H1 (cell line): ENCODE measurements around the gene SND1. TPM values are rescaled to one million over a fixed set of nuclear protein-coding genes. Genes with fewer than 3 reads are reported as not detected.

ENCODE experiments used
- CTBP2 ChIP-seq: IDR thresholded peaks from 2 replicates; pipeline ENCODE4 v1.7.0; 2011; ENCODE audit warnings: borderline replicate concordance, mild to moderate bottlenecking, moderate library complexity, mixed read lengths, low read length; ENCODE audit not compliant: insufficient read depth, insufficient read length
- EZH2 ChIP-seq: fragments of 200-600 bp; sonication (generic); IDR thresholded peaks from 2 replicates; pipeline ENCODE4 v1.7.1; 2012; ENCODE audit warnings: low read depth, mild to moderate bottlenecking, moderate library complexity, low read length, inconsistent platforms; ENCODE audit not compliant: severe bottlenecking
- POLR2A ChIP-seq, 2 experiments: IDR thresholded peaks; 1 replicate in 1 of 2; 2 replicates in 1 of 2; pipeline ENCODE4 v1.6.1; 2011; ENCODE audit warnings: low read depth in 2 of 2, low read length in 2 of 2, mild to moderate bottlenecking in 2 of 2; ENCODE audit errors: control extremely low read depth in 1 of 2
- SIX5 ChIP-seq: IDR thresholded peaks from 2 replicates; pipeline ENCODE4 v1.6.1; 2011; ENCODE audit warnings: mild to moderate bottlenecking, low read depth, low read length
- TAF1 ChIP-seq: IDR thresholded peaks from 2 replicates; pipeline ENCODE4 v1.6.1; 2011; ENCODE audit warnings: mild to moderate bottlenecking, low read depth, low read length
- polyA plus RNA-seq, 7 experiments: library from polyadenylated mRNA; depleted of rRNA in 3 of 7; stranded (reverse) in 5 of 7; unstranded in 2 of 7; fragments of >200 nt in 5 of 7; fragments of 200-250 nt in 2 of 7; gene quantifications; 1 replicate in 5 of 7; 2 replicates in 1 of 7; 4 replicates in 1 of 7; pipeline versions ENCODE4 v1.2.1 to v1.2.3, GENCODE V29; 2011 to 2013; ENCODE audit warnings: missing spikeins in 2 of 7, mixed read lengths in 2 of 7
- total RNA-seq: library from RNA; stranded (reverse); fragmentation: NEBNext Ultra II Directional; extraction: Animal tissue kit (Norgen Biotek cat#: 25700); gene quantifications from 2 replicates; pipeline ENCODE4 v1.2.1, GENCODE V29; 2021
- TF ChIP-seq, protein P1 (sequence below): fragments of 300-600 bp; sonication (generic); IDR thresholded peaks from 2 replicates; pipeline ENCODE4 v1.7.1; 2012; ENCODE audit warnings: low read length, moderate library complexity, mild to moderate bottlenecking, inconsistent platforms; ENCODE audit not compliant: insufficient replicate concordance

Gene SND1
- total and polyA plus RNA-seq, 2 of the 8 experiments (the other 6 are each of a cell fraction or from before 2014, with no cell fraction given) = 122 to 290 TPM

DNA sequence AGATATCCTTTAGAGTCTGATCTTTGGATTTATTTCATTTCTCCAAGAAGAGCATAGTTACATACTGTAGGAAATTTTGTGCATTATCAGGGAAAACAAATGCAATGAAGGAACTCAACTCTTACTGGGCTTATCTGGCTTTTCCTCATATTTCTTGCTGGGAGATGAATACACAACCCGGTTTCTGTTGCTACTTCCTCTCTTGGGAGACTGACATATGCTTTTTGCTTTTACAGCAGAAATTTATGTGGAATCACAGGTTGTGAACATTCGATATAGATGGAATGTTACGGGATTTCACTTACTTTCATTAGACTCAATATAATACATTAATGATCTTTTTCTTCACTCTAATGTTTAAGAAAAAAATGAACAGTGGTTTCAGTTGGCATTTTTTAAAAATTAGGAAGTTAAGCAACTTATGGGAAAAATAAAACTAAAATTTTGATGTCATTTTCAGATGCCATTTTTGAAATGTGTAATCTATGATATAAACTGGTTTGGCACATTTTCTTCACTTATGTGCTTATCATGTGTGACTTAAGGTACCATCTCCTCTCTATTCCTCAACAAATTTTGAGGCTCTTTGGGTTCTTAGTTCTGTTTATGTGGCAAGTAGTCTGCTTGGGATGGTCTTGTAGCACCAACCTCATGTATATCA, 7.1 kb downstream of the SND1 start (continued):
- TF ChIP-seq, protein P1, sequence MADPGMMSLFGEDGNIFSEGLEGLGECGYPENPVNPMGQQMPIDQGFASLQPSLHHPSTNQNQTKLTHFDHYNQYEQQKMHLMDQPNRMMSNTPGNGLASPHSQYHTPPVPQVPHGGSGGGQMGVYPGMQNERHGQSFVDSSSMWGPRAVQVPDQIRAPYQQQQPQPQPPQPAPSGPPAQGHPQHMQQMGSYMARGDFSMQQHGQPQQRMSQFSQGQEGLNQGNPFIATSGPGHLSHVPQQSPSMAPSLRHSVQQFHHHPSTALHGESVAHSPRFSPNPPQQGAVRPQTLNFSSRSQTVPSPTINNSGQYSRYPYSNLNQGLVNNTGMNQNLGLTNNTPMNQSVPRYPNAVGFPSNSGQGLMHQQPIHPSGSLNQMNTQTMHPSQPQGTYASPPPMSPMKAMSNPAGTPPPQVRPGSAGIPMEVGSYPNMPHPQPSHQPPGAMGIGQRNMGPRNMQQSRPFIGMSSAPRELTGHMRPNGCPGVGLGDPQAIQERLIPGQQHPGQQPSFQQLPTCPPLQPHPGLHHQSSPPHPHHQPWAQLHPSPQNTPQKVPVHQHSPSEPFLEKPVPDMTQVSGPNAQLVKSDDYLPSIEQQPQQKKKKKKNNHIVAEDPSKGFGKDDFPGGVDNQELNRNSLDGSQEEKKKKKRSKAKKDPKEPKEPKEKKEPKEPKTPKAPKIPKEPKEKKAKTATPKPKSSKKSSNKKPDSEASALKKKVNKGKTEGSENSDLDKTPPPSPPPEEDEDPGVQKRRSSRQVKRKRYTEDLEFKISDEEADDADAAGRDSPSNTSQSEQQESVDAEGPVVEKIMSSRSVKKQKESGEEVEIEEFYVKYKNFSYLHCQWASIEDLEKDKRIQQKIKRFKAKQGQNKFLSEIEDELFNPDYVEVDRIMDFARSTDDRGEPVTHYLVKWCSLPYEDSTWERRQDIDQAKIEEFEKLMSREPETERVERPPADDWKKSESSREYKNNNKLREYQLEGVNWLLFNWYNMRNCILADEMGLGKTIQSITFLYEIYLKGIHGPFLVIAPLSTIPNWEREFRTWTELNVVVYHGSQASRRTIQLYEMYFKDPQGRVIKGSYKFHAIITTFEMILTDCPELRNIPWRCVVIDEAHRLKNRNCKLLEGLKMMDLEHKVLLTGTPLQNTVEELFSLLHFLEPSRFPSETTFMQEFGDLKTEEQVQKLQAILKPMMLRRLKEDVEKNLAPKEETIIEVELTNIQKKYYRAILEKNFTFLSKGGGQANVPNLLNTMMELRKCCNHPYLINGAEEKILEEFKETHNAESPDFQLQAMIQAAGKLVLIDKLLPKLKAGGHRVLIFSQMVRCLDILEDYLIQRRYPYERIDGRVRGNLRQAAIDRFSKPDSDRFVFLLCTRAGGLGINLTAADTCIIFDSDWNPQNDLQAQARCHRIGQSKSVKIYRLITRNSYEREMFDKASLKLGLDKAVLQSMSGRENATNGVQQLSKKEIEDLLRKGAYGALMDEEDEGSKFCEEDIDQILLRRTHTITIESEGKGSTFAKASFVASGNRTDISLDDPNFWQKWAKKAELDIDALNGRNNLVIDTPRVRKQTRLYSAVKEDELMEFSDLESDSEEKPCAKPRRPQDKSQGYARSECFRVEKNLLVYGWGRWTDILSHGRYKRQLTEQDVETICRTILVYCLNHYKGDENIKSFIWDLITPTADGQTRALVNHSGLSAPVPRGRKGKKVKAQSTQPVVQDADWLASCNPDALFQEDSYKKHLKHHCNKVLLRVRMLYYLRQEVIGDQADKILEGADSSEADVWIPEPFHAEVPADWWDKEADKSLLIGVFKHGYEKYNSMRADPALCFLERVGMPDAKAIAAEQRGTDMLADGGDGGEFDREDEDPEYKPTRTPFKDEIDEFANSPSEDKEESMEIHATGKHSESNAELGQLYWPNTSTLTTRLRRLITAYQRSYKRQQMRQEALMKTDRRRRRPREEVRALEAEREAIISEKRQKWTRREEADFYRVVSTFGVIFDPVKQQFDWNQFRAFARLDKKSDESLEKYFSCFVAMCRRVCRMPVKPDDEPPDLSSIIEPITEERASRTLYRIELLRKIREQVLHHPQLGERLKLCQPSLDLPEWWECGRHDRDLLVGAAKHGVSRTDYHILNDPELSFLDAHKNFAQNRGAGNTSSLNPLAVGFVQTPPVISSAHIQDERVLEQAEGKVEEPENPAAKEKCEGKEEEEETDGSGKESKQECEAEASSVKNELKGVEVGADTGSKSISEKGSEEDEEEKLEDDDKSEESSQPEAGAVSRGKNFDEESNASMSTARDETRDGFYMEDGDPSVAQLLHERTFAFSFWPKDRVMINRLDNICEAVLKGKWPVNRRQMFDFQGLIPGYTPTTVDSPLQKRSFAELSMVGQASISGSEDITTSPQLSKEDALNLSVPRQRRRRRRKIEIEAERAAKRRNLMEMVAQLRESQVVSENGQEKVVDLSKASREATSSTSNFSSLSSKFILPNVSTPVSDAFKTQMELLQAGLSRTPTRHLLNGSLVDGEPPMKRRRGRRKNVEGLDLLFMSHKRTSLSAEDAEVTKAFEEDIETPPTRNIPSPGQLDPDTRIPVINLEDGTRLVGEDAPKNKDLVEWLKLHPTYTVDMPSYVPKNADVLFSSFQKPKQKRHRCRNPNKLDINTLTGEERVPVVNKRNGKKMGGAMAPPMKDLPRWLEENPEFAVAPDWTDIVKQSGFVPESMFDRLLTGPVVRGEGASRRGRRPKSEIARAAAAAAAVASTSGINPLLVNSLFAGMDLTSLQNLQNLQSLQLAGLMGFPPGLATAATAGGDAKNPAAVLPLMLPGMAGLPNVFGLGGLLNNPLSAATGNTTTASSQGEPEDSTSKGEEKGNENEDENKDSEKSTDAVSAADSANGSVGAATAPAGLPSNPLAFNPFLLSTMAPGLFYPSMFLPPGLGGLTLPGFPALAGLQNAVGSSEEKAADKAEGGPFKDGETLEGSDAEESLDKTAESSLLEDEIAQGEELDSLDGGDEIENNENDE = no peak
- TF ChIP-seq CTBP2 (no peak), TAF1 (no peak), EZH2 (no peak), SIX5 (no peak), POLR2A (IDR thresholded peaks at IDR 0.05; ENCODE audit: control extremely low read depth in 1 of 2, low read depth in 2 of 2, low read length in 2 of 2) (no peak)
- TF ChIP-seq, all 59 proteins: peak for 0
